HG03060 (cell line): ENCODE measurements around the gene ARHGAP9.

ENCODE experiments used
- ATAC-seq: cut with Tn5 transposase; IDR thresholded peaks from one replicate; pipeline ENCODE4 v1.9.1; 2021; ENCODE audit warnings: low read depth, moderate number of reproducible peaks; ENCODE audit not compliant: unreplicated experiment

The ARHGAP9 gene

GRCh38 chr12:57475271-57476161, 4.2 kb downstream of the ARHGAP9 start:
- ATAC-seq = no peak

- no peak for ATAC-seq
Measured at GRCh38 chr12:57474862-57475261, 4.8 kb downstream of the ARHGAP9 start.

- no peak for ATAC-seq
Measured at GRCh38 chr12:57474430-57474829, 5.2 kb downstream of the ARHGAP9 start.

GRCh38 chr12:57473886-57474285, 5.8 kb downstream of the ARHGAP9 start:
- ATAC-seq = no peak

GRCh38 chr12:57473392-57473791, 6.3 kb downstream of the ARHGAP9 start:
- no peak for ATAC-seq

GRCh38 chr12:57472391-57472790, 7.3 kb downstream of the ARHGAP9 start:
- ATAC-seq = no peak

- ATAC-seq = no peak
Measured at GRCh38 chr12:57471661-57472060, 8.0 kb downstream of the ARHGAP9 start.

- no peak for ATAC-seq
Measured at GRCh38 chr12:57470970-57471656, 8.6 kb downstream of the ARHGAP9 start.

- no peak for ATAC-seq
Measured at GRCh38 chr12:57470286-57470969, 9.2 kb downstream of the ARHGAP9 start.

GRCh38 chr12:57469296-57470164, 10.1 kb downstream of the ARHGAP9 start:
- no peak for ATAC-seq

- no peak for ATAC-seq
Measured at GRCh38 chr12:57467915-57468314, 11.8 kb downstream of the ARHGAP9 start.

GRCh38 chr12:57467212-57467874, 12.3 kb downstream of the ARHGAP9 start:
- no peak for ATAC-seq

GRCh38 chr12:57465747-57466505, 13.7 kb downstream of the ARHGAP9 start:
- no peak for ATAC-seq

GRCh38 chr12:57465030-57465746, 14.5 kb downstream of the ARHGAP9 start:
- ATAC-seq = no peak

- ATAC-seq = no peak
Measured at GRCh38 chr12:57464569-57464968, 15.1 kb downstream of the ARHGAP9 start.

- ATAC-seq = no peak
Measured at GRCh38 chr12:57462912-57463253, 16.8 kb downstream of the ARHGAP9 start.

GRCh38 chr12:57462251-57462911, 17.3 kb downstream of the ARHGAP9 start:
- peak; percentile 62 for ATAC-seq

GRCh38 chr12:57461917-57462250, 17.8 kb downstream of the ARHGAP9 start:
- no peak for ATAC-seq
